Activated naive CD4-positive, alpha-beta T cell treated with Interleukin-2 at 50 U/mL for 16 hours (primary cell): Measurements from ENCODE around the gene SLC39A11.

ENCODE experiments used
- DNase-seq: peaks from one replicate; pipeline ENCODE4 v3.0.0-alpha.2; 2020

The SLC39A11 gene

DNA sequence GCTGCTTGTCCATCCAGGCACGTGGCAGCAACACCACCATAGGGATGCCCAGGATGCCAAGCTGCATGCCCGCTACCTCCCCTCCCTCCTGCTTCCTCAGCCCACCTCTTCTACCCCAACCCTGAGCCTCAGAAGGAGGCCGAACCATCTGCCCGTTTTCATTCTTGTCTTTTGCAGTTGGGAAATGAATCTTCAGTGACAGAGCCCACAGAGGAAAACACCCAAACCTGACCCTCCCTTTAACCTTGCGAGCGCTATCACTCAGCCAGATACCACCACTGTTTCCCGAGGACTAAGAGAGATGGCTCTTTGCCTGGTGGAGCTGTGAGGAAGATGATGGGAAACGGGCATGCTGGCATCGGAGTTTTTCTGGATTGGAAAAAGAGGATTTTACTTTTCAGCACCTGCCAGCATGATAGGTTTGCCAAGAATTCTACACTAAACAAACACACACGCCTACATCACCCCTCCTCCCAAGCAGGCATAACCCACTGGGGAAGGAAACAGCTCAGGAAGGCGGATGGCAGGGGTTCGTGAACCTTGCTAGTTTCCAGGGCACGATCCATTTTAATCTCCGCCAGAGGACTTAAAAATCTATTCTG lies 457.4 kb downstream of the SLC39A11 start:
- DNase-seq = no peak

GRCh38 chr17:72634621-72635020 lies 457.9 kb downstream of the SLC39A11 start:
- peak; percentile 6 for DNase-seq

DNA sequence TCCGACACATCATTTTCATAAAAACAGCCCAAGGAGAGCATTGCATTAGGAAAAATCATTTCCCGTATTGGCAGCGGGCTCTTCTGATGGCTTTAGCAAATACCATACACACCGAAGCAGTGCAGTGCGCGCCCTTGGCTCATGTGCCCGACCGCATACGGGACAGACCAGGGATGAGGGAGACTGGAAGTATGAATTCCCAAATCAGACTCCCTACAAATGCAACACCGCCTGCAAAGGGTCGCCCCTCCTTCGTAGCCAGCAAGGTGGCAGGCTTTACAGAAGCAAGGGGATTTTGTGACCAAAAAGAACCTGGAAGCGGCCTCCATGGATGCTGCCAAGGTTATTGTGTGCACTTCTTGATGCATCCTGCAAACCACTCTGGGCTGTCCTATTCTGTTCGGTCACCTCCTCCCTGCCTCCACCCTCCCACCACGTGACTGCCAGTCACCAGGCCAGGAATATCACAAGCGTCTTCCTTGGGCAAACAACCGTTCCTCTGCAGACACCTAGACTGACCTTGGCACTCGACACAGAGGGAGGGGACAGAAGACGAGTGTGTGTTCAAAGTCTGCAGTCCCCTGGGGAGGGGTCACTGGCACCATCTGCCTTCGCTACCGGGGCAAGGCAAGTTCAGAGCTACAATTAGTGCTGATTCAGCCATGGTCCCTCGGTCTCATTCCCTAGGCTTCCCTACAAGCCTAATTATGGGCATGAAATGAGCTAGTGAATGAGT lies 460.4 kb downstream of the SLC39A11 start:
- no peak for DNase-seq

GRCh38 chr17:72631568-72631948 lies 460.9 kb downstream of the SLC39A11 start:
- no peak for DNase-seq

GRCh38 chr17:72624652-72625051 lies 467.8 kb downstream of the SLC39A11 start:
- no peak for DNase-seq

DNA sequence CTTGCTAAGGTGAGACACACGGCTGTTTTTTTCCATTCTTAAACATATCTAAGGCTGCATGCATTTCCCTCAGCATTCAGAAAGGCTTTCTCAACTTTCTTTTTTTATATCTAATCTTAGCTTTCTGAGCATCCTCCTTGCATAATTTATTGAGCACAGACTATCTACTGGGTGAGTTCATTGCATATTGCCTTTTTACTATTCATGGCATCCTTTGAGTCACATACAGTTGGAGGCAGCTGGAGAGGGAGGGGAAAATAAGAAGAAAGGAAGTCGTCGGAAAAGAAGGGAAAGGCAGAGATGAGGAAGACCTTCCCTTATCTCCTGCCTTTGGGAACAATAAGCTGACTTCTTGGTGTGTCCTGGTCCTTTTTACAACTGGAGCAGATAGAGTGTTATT lies 468.3 kb downstream of the SLC39A11 start:
- no peak for DNase-seq

DNA sequence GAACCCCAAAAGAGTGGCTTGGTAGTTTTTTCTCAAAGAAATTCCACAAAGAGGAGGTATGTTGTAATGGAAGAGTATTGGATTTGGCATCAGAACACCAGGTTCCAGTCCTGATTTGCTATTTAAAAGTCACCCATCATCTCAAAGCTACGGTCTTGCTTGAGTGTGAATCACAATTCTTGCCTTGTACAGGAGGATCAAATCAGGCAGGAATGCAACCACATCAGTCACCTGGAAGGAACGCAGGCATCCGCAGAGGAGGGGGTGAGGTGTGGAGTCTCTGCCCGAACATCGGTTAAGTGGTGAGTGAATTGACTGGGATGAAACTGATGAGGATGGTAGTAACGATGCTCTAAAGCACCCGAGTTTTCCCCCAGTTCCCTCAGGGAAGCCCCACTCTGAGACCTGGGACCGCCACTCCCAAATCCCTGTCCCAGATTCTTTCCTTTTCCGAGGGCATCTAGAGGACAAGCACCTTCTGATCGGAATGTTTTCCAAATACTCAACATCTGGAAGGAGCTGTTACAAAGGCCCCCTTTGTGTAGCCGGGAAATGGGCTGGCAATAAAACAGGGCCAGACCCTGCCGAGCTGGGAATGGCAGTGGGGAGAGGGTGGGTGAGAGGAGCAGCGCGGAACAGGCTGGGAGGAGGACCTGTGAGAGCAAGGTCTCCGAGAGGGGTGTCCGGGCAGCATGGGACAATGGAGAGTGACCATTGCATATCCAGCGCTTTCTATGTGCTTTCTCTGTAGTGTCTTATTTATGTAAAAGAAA lies 469.6 kb downstream of the SLC39A11 start:
- no peak for DNase-seq

GRCh38 chr17:72619976-72620650 lies 472.4 kb downstream of the SLC39A11 start:
- no peak for DNase-seq

- peak; percentile 39 for DNase-seq
These were observed 474.4 kb downstream of the SLC39A11 start for GRCh38 chr17:72618001-72618509.

GRCh38 chr17:72617557-72617956 lies 474.9 kb downstream of the SLC39A11 start:
- no peak for DNase-seq

- no peak for DNase-seq
These were observed 476.0 kb downstream of the SLC39A11 start for GRCh38 chr17:72616447-72616846.

GRCh38 chr17:72615627-72615991 lies 476.9 kb downstream of the SLC39A11 start:
- no peak for DNase-seq

DNA sequence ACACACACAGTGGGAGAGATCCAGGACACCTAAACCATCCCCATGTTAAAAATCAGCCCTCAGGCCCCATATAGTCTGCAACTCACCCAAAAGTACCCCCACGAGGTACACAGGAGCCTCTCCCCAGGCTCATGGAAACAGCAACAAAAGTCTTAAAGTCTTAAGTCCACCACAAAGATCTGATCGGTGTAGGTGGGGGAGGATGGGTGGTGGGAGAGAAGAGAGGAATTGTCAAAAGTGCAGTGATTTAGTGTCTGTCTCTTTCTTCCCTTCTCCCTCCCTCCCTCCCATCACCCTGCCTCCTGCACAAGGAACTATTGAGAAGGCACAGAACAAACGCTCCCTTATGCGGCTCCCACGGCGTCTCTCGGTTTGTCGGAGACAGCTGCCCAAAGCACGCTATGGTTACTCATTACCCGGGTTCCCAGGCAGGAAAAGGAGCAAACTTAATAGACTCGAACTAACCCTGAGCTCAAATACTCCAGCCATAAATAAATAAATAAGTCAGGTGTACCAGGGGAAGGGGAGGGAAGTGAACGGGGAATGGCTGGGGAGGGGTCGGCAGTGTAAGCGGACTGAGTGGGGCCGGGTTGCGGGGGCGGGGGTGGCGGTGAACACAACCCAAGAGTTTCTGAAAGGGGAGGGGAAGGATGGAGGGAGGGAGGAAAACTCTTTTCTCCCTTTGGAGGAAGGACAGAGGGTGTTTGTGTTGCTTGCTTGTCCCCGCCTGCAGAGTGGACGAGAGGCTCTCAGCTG lies 477.4 kb downstream of the SLC39A11 start:
- DNase-seq = no peak

DNA sequence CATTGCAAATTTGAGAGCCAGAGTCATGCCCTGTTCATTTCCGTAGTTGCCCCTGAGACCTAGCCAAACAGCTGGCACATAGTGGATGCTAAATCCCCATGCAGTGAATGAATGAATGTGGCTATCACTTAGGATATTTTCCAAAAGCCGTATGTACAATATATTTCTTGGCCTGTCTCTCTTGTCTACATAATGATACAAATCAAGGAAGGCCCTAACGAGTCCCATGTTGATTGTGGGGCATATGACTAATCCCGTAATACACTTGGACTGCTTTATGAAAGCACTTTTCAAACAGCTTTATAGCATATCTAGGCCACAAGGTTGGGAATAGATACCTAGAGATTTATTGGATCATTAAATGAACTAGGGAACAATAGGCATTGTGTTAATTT lies 478.0 kb downstream of the SLC39A11 start:
- no peak for DNase-seq

DNA sequence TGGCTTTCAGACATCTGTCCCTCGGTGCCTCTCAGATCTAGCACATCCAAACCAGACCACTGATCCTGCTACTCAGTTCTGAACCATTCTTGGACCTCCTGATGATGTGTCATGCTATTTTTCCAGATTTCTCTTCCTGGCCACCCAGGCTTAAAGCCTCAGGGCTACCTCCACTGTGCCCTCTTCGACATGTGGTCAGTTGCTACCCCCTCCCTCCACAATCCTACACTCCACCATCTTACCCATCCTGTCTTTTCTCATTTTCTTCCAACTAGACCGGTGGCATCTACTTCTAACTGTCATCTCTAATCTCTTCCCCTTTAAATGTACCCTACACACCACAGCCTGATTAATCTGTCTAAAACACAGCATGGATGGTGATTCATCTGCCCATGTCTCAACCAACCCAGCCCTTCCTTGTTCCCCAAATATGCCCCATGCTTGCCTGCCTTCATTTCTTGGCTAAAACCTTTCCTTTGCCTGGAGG lies 478.6 kb downstream of the SLC39A11 start:
- DNase-seq = no peak

GRCh38 chr17:72613396-72613795 lies 479.1 kb downstream of the SLC39A11 start:
- DNase-seq = no peak

- no peak for DNase-seq
These were observed 481.3 kb downstream of the SLC39A11 start for GRCh38 chr17:72611172-72611571.

DNA sequence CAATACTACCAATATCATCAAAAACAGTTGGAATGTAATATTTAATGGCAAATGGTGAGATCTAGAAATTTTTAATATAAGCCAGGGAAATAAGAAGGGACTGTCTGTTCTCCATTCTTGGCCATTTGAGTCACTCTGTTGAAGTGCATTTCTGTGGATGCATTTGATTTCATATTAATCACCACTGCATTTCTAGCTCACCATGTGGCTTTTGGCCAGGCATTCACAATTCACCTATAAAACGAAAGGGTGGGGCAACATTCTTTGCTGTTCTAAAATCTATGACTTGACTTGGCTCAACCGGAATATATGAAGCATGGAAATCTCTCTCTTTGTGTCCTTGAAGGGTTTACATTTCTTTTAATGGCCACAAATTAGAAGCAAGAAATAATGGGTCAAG lies 483.0 kb downstream of the SLC39A11 start:
- DNase-seq = no peak

GRCh38 chr17:72608436-72608835 lies 484.1 kb downstream of the SLC39A11 start:
- no peak for DNase-seq

DNA sequence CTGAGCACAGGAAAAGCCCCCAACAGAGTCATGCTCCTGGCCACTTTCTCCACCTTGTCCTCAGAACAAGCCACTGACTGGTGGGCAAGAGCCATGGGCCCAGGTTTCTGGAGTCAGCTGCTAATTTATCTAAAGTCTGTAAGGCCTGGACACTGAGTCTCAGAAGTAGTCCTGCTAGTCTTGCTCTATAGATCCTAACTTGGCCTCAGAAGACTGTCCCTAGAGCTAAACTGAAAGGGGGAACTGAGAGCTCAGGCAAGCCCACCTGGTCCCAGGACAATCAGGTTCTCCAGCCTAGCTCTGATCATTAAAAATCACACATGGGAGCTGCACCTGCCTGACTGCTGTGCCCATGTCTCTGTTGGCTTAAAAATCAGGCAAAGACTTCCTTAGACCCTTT lies 485.8 kb downstream of the SLC39A11 start:
- no peak for DNase-seq

- DNase-seq = no peak
These were observed 486.9 kb downstream of the SLC39A11 start for GRCh38 chr17:72605543-72605942.

DNA sequence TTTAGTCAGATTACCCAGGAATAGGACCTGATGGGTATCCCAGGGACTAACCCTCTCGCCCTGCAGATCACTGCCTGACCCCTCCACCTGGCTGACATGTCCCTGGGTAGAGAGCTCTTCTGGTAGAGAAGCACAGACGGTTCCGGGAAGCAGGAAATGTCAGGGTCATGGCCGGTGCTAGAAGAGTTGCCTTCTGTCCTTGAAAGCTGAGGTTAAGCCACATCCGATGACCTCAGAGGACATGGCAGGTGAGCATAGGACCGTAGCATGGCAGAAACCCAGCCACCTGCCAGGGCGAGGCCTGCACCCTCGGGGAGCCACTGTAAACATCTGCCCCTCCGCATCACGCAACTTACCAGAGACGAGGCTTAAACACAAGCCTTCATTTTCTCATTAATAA lies 488.0 kb downstream of the SLC39A11 start:
- no peak for DNase-seq
